Esophagus muscularis mucosa (tissue), 4 donors: ENCODE data around the gene KAT7. TPM values are rescaled to one million over a fixed set of nuclear protein-coding genes. Genes with fewer than 3 reads are reported as not detected.

ENCODE experiments used
- DNase-seq: peaks from one replicate; pipeline ENCODE4 v3.0.0-alpha.2; 2017; ENCODE audit errors: extremely low spot score
- H3K27ac ChIP-seq, 4 donors: fragments of 200-600 bp; sonication (generic); replicated peaks in 1 of 4; 1 replicate in 3 of 4; 2 replicates in 1 of 4; pipeline ENCODE4 v1.5.1; 2016 to 2019; ENCODE audit warnings: mild to moderate bottlenecking in 1 of 4
- H3K27me3 ChIP-seq, 4 donors: fragments of 200-600 bp; sonication (generic); one replicate each; pipeline versions ENCODE4 v1.5.1 to v1.6.0; 2016 to 2019
- H3K36me3 ChIP-seq, 4 donors: fragments of 200-600 bp; sonication (generic); one replicate each; pipeline ENCODE4 v1.5.1; 2016 to 2019
- H3K4me1 ChIP-seq, 4 donors: fragments of 200-600 bp; sonication (generic); one replicate each; pipeline ENCODE4 v1.5.1; 2016 to 2019
- H3K4me3 ChIP-seq, 4 donors: fragments of 200-600 bp; sonication (generic); 1 replicate in 2 of 4; 2 replicates in 2 of 4; pipeline ENCODE4 v1.5.1; 2016 to 2019; ENCODE audit warnings: mild to moderate bottlenecking in 4 of 4, moderate library complexity in 1 of 4
- H3K9me3 ChIP-seq, 4 donors: fragments of 200-600 bp; sonication (generic); 1 replicate in 3 of 4; 2 replicates in 1 of 4; pipeline ENCODE4 v1.5.1; 2016 to 2019
- CTCF ChIP-seq, 3 experiments: fragments of 200-600 bp in 2 of 3; fragments of 450-650 bp in 1 of 3; sonication (generic) in 2 of 3; IDR thresholded peaks; one replicate each; pipeline ENCODE4 v1.5.1; 2017 to 2019; ENCODE audit warnings: antibody characterized with exemption in 3 of 3, mild to moderate bottlenecking in 2 of 3, moderate library complexity in 1 of 3
- EP300 ChIP-seq: sonication (generic); formaldehyde crosslinking; IDR thresholded peaks from one replicate; pipeline ENCODE4 v1.6.1; 2017; ENCODE audit warnings: antibody characterized with exemption
- POLR2A ChIP-seq: fragments of 450-650 bp; IDR thresholded peaks from one replicate; pipeline ENCODE4 v1.6.1; 2017; ENCODE audit warnings: antibody characterized with exemption, moderate library complexity, mild to moderate bottlenecking, low read depth
- POLR2AphosphoS5 ChIP-seq, 2 donors: sonication (generic); formaldehyde crosslinking; IDR thresholded peaks; one replicate each; pipeline ENCODE4 v1.6.1; 2017; ENCODE audit warnings: antibody characterized with exemption in 2 of 2
- WGBS: methylation state at CpG from one replicate; pipeline ENCODE4 v1.1.5; 2018; 5-methylcytosine and 5-hydroxymethylcytosine counted together
- intact Hi-C: fragments of 100-400 bp; cut with DNase I; formaldehyde crosslinking; loops from one replicate; pipeline ENCODE4 v1.15.1; 2023
- total RNA-seq, 4 donors: library from RNA; depleted of rRNA; stranded (reverse); fragments of >200 nt; gene quantifications; one replicate each; pipeline versions ENCODE4 v1.1.0 to v1.2.1, GENCODE V29; 2016

Gene KAT7
- total RNA-seq, 4 donors from 2014 or later: 29.5 to 48.1 (median 43.4) TPM

GRCh38 chr17:49878931-49879904 is 90.7 kb downstream of the KAT7 start:
- Histone ChIP-seq H3K4me1 (peaks cover 7 to 12% (median 9%) of the 10 kb centered on the region in 4 donors), H3K27me3 (peaks cover 0 to 65% (median 14%) of the 10 kb centered on the region in 4 donors), H3K9me3 (no peaks in the 10 kb centered on the region), H3K36me3 (no peaks in the 10 kb centered on the region), H3K4me3 (no peak overlapping the region), H3K27ac (no peak overlapping the region)
- intact Hi-C loops: no loop called here
- TF ChIP-seq EP300: no peak
- no peak for TF ChIP-seq POLR2A
- TF ChIP-seq CTCF (IDR thresholded peaks at IDR 0.05): no peak
- no peak for TF ChIP-seq POLR2AphosphoS5 (IDR thresholded peaks at IDR 0.05)
- 78% methylated on average over 14 of the region's 14 CpGs for WGBS
- DNase-seq: no peak

DNA sequence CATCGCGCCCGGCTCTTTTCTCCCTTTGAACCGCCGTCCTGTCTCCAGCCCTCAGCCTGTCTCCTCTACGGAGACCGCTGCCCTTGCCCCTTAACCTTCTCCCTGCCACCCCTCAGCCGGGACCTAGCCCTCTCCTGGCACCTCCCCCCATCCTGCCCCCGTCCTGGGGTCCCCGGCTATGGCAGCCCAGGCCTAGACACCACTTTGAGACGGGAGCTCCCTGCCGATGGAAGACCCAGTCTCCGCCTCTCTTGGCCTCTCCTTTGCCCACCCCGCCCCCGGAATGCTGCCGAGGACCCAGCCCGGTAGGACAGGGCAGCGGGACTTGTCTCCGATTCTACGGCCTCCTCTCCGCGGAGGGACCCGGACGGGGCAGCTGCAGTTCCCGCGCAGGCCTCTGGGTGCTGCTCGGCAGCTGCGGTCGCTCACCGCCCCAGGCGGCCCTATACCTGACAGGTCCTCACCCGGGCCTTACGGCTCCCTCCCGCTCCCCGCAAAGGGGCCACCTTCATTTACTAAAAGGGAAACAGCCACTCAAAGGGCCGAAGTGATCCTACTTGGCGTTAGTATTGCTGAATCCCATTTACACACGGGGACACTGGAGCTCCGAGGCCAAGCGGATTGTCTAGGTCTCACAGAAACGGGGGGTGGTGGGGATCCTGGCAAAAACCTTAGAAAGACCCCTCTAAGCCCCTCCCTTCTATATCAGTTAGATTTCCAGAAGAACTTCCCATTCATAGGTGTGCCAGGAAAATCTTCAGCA is 92.0 kb downstream of the KAT7 start:
- Histone ChIP-seq H3K36me3 (no peaks in the 10 kb centered on the region), H3K4me3 (peak overlapping the region in 2 of 4 donors; percentile 9 to 27), H3K4me1 (peaks cover 7 to 12% (median 9%) of the 10 kb centered on the region in 4 donors), H3K27ac (no peak overlapping the region), H3K9me3 (no peaks in the 10 kb centered on the region), H3K27me3 (peaks cover 0 to 65% (median 14%) of the 10 kb centered on the region in 4 donors)
- 12% methylated on average over 29 of the region's 41 CpGs for WGBS
- no peak for DNase-seq
- TF ChIP-seq POLR2AphosphoS5 (IDR thresholded peaks at IDR 0.05): no peak
- peak in 2 of 3 experiments; percentile 88 to 93 for TF ChIP-seq CTCF (IDR thresholded peaks at IDR 0.05)
- TF ChIP-seq POLR2A: no peak
- TF ChIP-seq EP300: no peak
- intact Hi-C loops: loop anchor here (2.0 kb wide), 1 partner anchor 116 kb away; no protein-coding TSS in a partner anchor

DNA sequence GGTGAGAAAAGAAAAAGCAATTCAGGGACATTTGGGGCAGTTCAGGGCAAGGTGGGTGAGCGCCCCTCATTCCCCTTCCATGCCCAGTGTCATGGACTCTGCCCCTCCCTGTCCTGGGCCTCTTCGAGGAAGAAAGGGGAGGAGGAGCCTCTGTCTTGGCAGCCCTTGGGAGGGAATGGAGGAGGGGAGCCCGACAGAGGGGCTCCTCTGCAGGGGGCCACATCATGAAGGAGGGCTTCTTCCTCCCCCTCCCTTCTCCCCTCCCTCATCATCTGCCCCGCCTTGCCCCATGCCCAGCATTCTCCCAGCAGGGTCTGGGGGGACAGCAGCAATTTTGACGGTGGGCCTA is 92.5 kb downstream of the KAT7 start:
- WGBS: 50% methylated on average over 3 of the region's 5 CpGs
- intact Hi-C loops: loop anchor here (2.0 kb wide), 1 partner anchor 116 kb away; no protein-coding TSS in a partner anchor
- DNase-seq: no peak

DNA sequence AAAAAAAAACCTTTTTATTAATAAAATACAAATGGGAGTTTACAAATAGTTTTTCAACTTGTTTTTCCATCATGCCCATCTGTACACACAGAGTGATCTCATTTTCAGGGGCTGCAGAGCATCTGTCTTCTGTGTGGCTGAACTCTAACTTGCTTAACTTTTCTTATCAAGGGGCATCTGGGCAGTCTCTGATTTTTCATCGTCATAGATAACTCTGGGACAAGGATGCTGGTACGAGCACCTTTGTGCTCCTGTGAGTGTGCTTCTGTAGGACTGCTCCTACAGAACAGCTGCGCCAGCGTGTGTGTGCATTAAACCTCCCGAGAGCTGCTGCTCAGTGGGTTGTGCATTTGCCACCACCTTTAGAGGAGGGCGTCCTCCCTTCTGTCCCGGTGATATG is 94.0 kb downstream of the KAT7 start:
- no peaks in the 10 kb centered on the region for H3K36me3 ChIP-seq
- H3K27me3 ChIP-seq: peaks cover 0 to 84% (median 14%) of the 10 kb centered on the region in 4 donors
- H3K4me3 ChIP-seq: no peak overlapping the region
- TF ChIP-seq EP300 (no peak), POLR2A (no peak), CTCF (IDR thresholded peaks at IDR 0.05) (no peak), POLR2AphosphoS5 (IDR thresholded peaks at IDR 0.05) (no peak)
- no peaks in the 10 kb centered on the region for H3K9me3 ChIP-seq
- no peak for DNase-seq
- H3K4me1 ChIP-seq: peaks cover 7 to 12% (median 9%) of the 10 kb centered on the region in 4 donors
- intact Hi-C loops: no loop called here
- H3K27ac ChIP-seq: no peak overlapping the region
- WGBS: 34% methylated on average over 3 of the region's 7 CpGs

More for the DNA sequence above, 92.5 kb downstream of the KAT7 start:
- Histone ChIP-seq H3K36me3 (no peaks in the 10 kb centered on the region), H3K9me3 (no peaks in the 10 kb centered on the region), H3K27ac (no peak overlapping the region), H3K4me1 (peaks cover 7 to 12% (median 9%) of the 10 kb centered on the region in 4 donors), H3K4me3 (no peak overlapping the region), H3K27me3 (peaks cover 0 to 71% (median 14%) of the 10 kb centered on the region in 4 donors)
- TF ChIP-seq EP300 (no peak), POLR2A (no peak), POLR2AphosphoS5 (IDR thresholded peaks at IDR 0.05) (no peak), CTCF (IDR thresholded peaks at IDR 0.05) (no peak)

Other genes with a start within 250 kb of the KAT7 start
- gene NXPH3, start 212.8 kb upstream of the KAT7 start, total RNA-seq: 10 to 100 TPM; 12.6 to 37.8 (median 21.2) TPM
- gene SPOP, start 110.6 kb upstream of the KAT7 start, total RNA-seq: 100 to 1,000 TPM; 156 to 304 (median 185) TPM
- gene SLC35B1, start 80.7 kb upstream of the KAT7 start, total RNA-seq: 10 to 100 TPM; 17.0 to 25.3 (median 18.4) TPM
- 10 to 100 TPM; 13.3 to 33.0 (median 24.8) TPM for gene FAM117A, start 24.6 kb upstream of the KAT7 start, total RNA-seq
- not detected for gene TAC4, start 59.4 kb downstream of the KAT7 start, total RNA-seq
- not detected for gene DLX4, start 180.5 kb downstream of the KAT7 start, total RNA-seq
- under 1 TPM in 1 of 4 donors, not detected in 3; 0.32 TPM for gene DLX3, start 206.5 kb downstream of the KAT7 start, total RNA-seq